HCT116 (cell line): ENCODE data around the gene DDOST. TPM values are rescaled to one million over a fixed set of nuclear protein-coding genes. Genes with fewer than 3 reads are reported as not detected.

Source experiments
- ATAC-seq: fragments of 200-7000 bp; cut with Tn5 transposase; 2 replicates; pipeline ENCODE4 v1.9.1; 2020; ENCODE audit warnings: mild to moderate bottlenecking, moderate library complexity
- BruUV-seq: library from RNA; stranded (reverse); fragments of 400-500 nt; replicated peaks from 2 replicates; lab custom pipeline; 2021; lab: Mats Ljungman, UMichigan
- CTCF ChIA-PET: fragments of 300-600 bp; sonication (Branson Sonifier 250); formaldehyde crosslinking; loops from one replicate; lab custom pipeline; 2021; ENCODE audit warnings: antibody characterized with exemption; lab: Charles Lee
- POLR2A ChIA-PET: fragments of 300-600, 350-600 bp; sonication (Branson Sonifier 250); formaldehyde crosslinking; loops from one replicate; lab custom pipeline; 2021; ENCODE audit warnings: antibody characterized with exemption; lab: Charles Lee
- RAD21 ChIA-PET, 2 experiments: fragments of 300-600 bp; sonication (Branson Sonifier 250); formaldehyde crosslinking; loops; one replicate each; lab custom pipeline; 2023; ENCODE audit warnings: low total read pairs in 2 of 2; ENCODE audit not compliant: uncharacterized antibody in 2 of 2, unreplicated experiment in 2 of 2, low non-redundant PET in 1 of 2; lab: Charles Lee
- DNase-seq: peaks from one replicate; pipeline ENCODE4 v3.0.0-alpha.2; 2010; ENCODE audit warnings: low read depth, low spot score
- H2AFZ ChIP-seq: fragments of 200-600 bp; shearing (Covaris generic), sonication (generic); 2 replicates; pipeline ENCODE4 v1.6.1; 2017; ENCODE audit warnings: low read depth, mixed run types, mixed read lengths, antibody characterized with exemption, low read length; ENCODE audit not compliant: poor library complexity, severe bottlenecking
- H3K27ac ChIP-seq: 2 replicates; pipeline ENCODE4 v1.5.1; 2012; ENCODE audit warnings: low read depth, low read length
- H3K27me3 ChIP-seq: fragments of 200-600 bp; sonication (generic); 2 replicates; pipeline ENCODE4 v1.6.1; 2016; ENCODE audit warnings: mixed run types, low read length, mixed read lengths; ENCODE audit not compliant: insufficient read depth
- H3K36me3 ChIP-seq, 2 experiments: fragments of 200-500 bp in 1 of 2; fragments of 200-600 bp in 1 of 2; sonication (Bioruptor generic) in 1 of 2; sonication (generic) in 1 of 2; 2 replicates each; pipeline versions ENCODE4 v1.5.1 to v1.6.1; 2014 to 2016; ENCODE audit warnings: low read length in 2 of 2, inconsistent platforms in 1 of 2, mixed read lengths in 1 of 2, mixed run types in 1 of 2; ENCODE audit not compliant: insufficient read depth in 2 of 2, control insufficient read depth in 1 of 2
- H3K4me1 ChIP-seq, 2 experiments: fragments of 200-600 bp in 1 of 2; sonication (generic) in 1 of 2; 2 replicates each; pipeline versions ENCODE4 v1.5.1 to v1.6.1; 2012 to 2017; ENCODE audit warnings: low read length in 2 of 2, inconsistent platforms in 1 of 2, mild to moderate bottlenecking in 1 of 2, mixed read lengths in 1 of 2, mixed run types in 1 of 2, moderate library complexity in 1 of 2; ENCODE audit not compliant: insufficient read depth in 2 of 2, control insufficient read depth in 1 of 2
- H3K4me2 ChIP-seq: fragments of 200-600 bp; sonication (generic); 2 replicates; pipeline ENCODE4 v1.6.1; 2017; ENCODE audit warnings: mixed run types, low read length, mixed read lengths
- H3K4me3 ChIP-seq, 2 experiments: fragments of 200-600 bp in 1 of 2; sonication (generic) in 1 of 2; replicated peaks in 1 of 2; 2 replicates each; pipeline ENCODE4 v1.5.1; 2011 to 2016; ENCODE audit warnings: low read length in 2 of 2, control low read depth in 1 of 2, low read depth in 1 of 2, mild to moderate bottlenecking in 1 of 2, mixed read lengths in 1 of 2, mixed run types in 1 of 2
- H3K79me2 ChIP-seq: fragments of 200-600 bp; sonication (generic); 2 replicates; pipeline ENCODE4 v1.6.1; 2017; ENCODE audit warnings: mild to moderate bottlenecking, mixed run types, low read length, moderate library complexity, mixed read lengths; ENCODE audit not compliant: insufficient read depth
- H3K9ac ChIP-seq: fragments of 200-600 bp; sonication (generic); 2 replicates; pipeline ENCODE4 v1.6.1; 2016; ENCODE audit warnings: low read length, mixed read lengths
- H3K9me2 ChIP-seq: fragments of 200-600 bp; sonication (generic), shearing (Covaris generic); 2 replicates; pipeline ENCODE4 v1.6.1; 2017; ENCODE audit warnings: mixed run types, mild to moderate bottlenecking, moderate library complexity; ENCODE audit not compliant: insufficient read depth
- H3K9me3 ChIP-seq, 2 experiments: fragments of 200-500 bp in 1 of 2; fragments of 200-600 bp in 1 of 2; sonication (Bioruptor generic) in 1 of 2; sonication (generic) in 1 of 2; 2 replicates each; pipeline ENCODE4 v1.6.1; 2014 to 2017; ENCODE audit warnings: low read length in 2 of 2, mixed read lengths in 2 of 2, inconsistent platforms in 1 of 2, low read depth in 1 of 2, mild to moderate bottlenecking in 1 of 2, mixed run types in 1 of 2, moderate library complexity in 1 of 2; ENCODE audit not compliant: control insufficient read depth in 1 of 2, insufficient read depth in 1 of 2
- H4K20me1 ChIP-seq: fragments of 200-600 bp; sonication (generic), shearing (Covaris generic); 2 replicates; pipeline ENCODE4 v1.6.1; 2017; ENCODE audit warnings: mixed run types, mild to moderate bottlenecking, moderate library complexity; ENCODE audit not compliant: insufficient read depth
- ATF3 ChIP-seq: IDR thresholded peaks from 2 replicates; pipeline ENCODE4 v1.6.1; 2012
- CBX3 ChIP-seq: IDR thresholded peaks from 2 replicates; pipeline ENCODE4 v1.6.1; 2012; ENCODE audit warnings: low read depth
- CEBPB ChIP-seq: IDR thresholded peaks from 2 replicates; pipeline ENCODE4 v1.6.1; 2012; ENCODE audit warnings: low read depth
- EGR1 ChIP-seq: IDR thresholded peaks from 2 replicates; pipeline ENCODE4 v1.6.1; 2012; ENCODE audit warnings: low read depth
- ELF1 ChIP-seq: IDR thresholded peaks from 2 replicates; pipeline ENCODE4 v1.6.1; 2012; ENCODE audit warnings: low read depth, borderline replicate concordance
- EZH2 ChIP-seq: fragments of 200-600 bp; sonication (generic); IDR thresholded peaks from 2 replicates; pipeline ENCODE4 v1.6.1; 2017; ENCODE audit warnings: antibody characterized with exemption, mixed run types
- JUND ChIP-seq: IDR thresholded peaks from 2 replicates; pipeline ENCODE4 v1.6.1; 2012
- MAX ChIP-seq: IDR thresholded peaks from 2 replicates; pipeline ENCODE4 v1.6.1; 2012
- POLR2A ChIP-seq: IDR thresholded peaks from 2 replicates; pipeline ENCODE4 v1.7.0; 2011; ENCODE audit warnings: borderline replicate concordance; ENCODE audit not compliant: insufficient read depth, insufficient read length; ENCODE audit errors: extremely low read depth
- POLR2AphosphoS5 ChIP-seq: IDR thresholded peaks from 2 replicates; pipeline ENCODE4 v1.6.1; 2011; ENCODE audit warnings: mild to moderate bottlenecking, low read depth, low read length, moderate library complexity
- REST ChIP-seq: IDR thresholded peaks from 2 replicates; pipeline ENCODE4 v1.6.1; 2012; ENCODE audit warnings: low read depth
- SIN3A ChIP-seq: IDR thresholded peaks from 2 replicates; pipeline ENCODE4 v1.6.1; 2012; ENCODE audit warnings: low read depth
- TCF7L2 ChIP-seq: IDR thresholded peaks from 2 replicates; pipeline ENCODE4 v1.7.0; 2011; ENCODE audit warnings: borderline replicate concordance, inconsistent platforms; ENCODE audit not compliant: insufficient read depth, insufficient read length; ENCODE audit errors: extremely low read depth
- YY1 ChIP-seq: IDR thresholded peaks from 2 replicates; pipeline ENCODE4 v1.6.1; 2011; ENCODE audit warnings: low read length, low read depth, moderate library complexity, mild to moderate bottlenecking; ENCODE audit not compliant: insufficient replicate concordance; ENCODE audit errors: extremely low read depth
- ZBTB33 ChIP-seq: IDR thresholded peaks from 2 replicates; pipeline ENCODE4 v1.6.1; 2011; ENCODE audit warnings: mild to moderate bottlenecking, low read length, moderate library complexity; ENCODE audit not compliant: insufficient replicate concordance; ENCODE audit errors: extremely low read depth
- intact Hi-C: fragments of 100-400 bp; cut with micrococcal nuclease; formaldehyde crosslinking; loops from 2 replicates; pipeline ENCODE4 v1.10.0; 2022
- total RNA-seq: library from RNA; stranded (reverse); gene quantifications from one replicate; pipeline ENCODE4 v1.2.1, GENCODE V29; 2021; ENCODE audit not compliant: unreplicated experiment

Gene DDOST
- total RNA-seq, 1 experiment from 2014 or later: 387 TPM

- ATAC-seq: no peak
- no peak overlapping the region for H3K9ac ChIP-seq
- POLR2A ChIA-PET: interaction anchor here (1.6 kb wide), 1 partner anchor 14 kb away, joined by 5 read pairs; the partner anchor contains the start of gene PINK1
- no peak overlapping the region for H2AFZ ChIP-seq
- no peak overlapping the region for H3K27ac ChIP-seq
- TF ChIP-seq EZH2 (no peak), YY1 (no peak), JUND (no peak), CEBPB (no peak), ELF1 (no peak), TCF7L2 (no peak), CBX3 (no peak), ZBTB33 (no peak), POLR2A (no peak), POLR2AphosphoS5 (no peak), EGR1 (no peak), MAX (no peak), REST (no peak), SIN3A (no peak), ATF3 (no peak)
- H3K9me3 ChIP-seq: no peaks in the 10 kb centered on the region
- no peaks in the 10 kb centered on the region; a peak in 2 of 4 replicates for H3K4me1 ChIP-seq
- intact Hi-C loops: no loop called here
- RAD21 ChIA-PET: no interaction called here
- H3K4me3 ChIP-seq: no peak overlapping the region
- H4K20me1 ChIP-seq: no peaks in the 10 kb centered on the region
- no peaks in the 10 kb centered on the region; a peak in 1 of 4 replicates for H3K36me3 ChIP-seq
- DNase-seq: no peak
- H3K27me3 ChIP-seq: no peaks in the 10 kb centered on the region
- CTCF ChIA-PET: no interaction called here
- no TSS peak for BruUV-seq
- no peak overlapping the region for H3K4me2 ChIP-seq
- no peaks in the 10 kb centered on the region for H3K79me2 ChIP-seq
- no peaks in the 10 kb centered on the region for H3K9me2 ChIP-seq
Measured at GRCh38 chr1:20619999-20620398, 41.2 kb downstream of the DDOST start.
